Kidney epithelial cell (primary cell): Measurements from ENCODE around the gene PINLYP. TPM values are rescaled to one million over a fixed set of nuclear protein-coding genes. Genes with fewer than 3 reads are reported as not detected.
A peak's percentile ranks its signal among the peaks of the same experiment; 100 is the strongest.

ENCODE experiments used
- DNase-seq: peaks from one replicate; pipeline ENCODE4 v3.0.0-alpha.2; 2010; ENCODE audit warnings: low read depth
- H3K27me3 ChIP-seq: 2 replicates; pipeline ENCODE4 v1.6.0; 2011; ENCODE audit warnings: low read length; ENCODE audit not compliant: control insufficient read depth, insufficient read depth
- H3K36me3 ChIP-seq: 2 replicates; pipeline ENCODE4 v1.5.1; 2011; ENCODE audit warnings: low read length; ENCODE audit not compliant: control insufficient read depth, insufficient read depth
- H3K4me3 ChIP-seq: 2 replicates; pipeline ENCODE4 v1.5.1; 2011; ENCODE audit warnings: low read depth, mild to moderate bottlenecking, control low read depth, low read length
- total RNA-seq: library from RNA; depleted of rRNA; stranded (reverse); fragments of >200 nt; gene quantifications from 2 replicates; pipeline ENCODE4 v1.2.3, GENCODE V29; 2015
- TF ChIP-seq, protein P1 (sequence below): IDR thresholded peaks from 2 replicates; pipeline ENCODE4 v1.5.1; 2011; ENCODE audit warnings: mild to moderate bottlenecking, moderate library complexity, low read length, control low read depth, inconsistent platforms; ENCODE audit not compliant: insufficient read depth, poor library complexity, severe bottlenecking

The PINLYP gene
- total RNA-seq, 1 donor from 2014 or later: 3.1 TPM

DNA sequence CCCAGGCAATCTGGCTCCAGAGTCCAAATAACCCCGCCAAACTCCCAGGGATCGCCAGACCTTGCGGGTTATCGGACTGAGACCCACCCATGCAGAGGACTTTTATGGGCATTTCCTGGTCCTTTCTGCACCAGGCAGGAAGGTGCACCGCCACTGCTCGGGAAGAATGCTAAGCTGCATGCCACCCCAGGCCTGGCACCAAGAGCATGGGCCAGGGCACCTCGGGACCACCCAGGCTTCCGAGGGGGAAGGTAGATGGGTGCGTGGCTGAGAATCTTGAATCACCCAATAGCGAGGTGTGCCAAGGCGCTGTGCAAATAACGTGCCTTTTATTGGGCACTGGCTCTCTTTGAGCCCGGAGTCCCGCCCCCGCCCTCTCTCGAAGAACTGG is 43.0 kb upstream of the PINLYP start:
- TF ChIP-seq, protein P1, sequence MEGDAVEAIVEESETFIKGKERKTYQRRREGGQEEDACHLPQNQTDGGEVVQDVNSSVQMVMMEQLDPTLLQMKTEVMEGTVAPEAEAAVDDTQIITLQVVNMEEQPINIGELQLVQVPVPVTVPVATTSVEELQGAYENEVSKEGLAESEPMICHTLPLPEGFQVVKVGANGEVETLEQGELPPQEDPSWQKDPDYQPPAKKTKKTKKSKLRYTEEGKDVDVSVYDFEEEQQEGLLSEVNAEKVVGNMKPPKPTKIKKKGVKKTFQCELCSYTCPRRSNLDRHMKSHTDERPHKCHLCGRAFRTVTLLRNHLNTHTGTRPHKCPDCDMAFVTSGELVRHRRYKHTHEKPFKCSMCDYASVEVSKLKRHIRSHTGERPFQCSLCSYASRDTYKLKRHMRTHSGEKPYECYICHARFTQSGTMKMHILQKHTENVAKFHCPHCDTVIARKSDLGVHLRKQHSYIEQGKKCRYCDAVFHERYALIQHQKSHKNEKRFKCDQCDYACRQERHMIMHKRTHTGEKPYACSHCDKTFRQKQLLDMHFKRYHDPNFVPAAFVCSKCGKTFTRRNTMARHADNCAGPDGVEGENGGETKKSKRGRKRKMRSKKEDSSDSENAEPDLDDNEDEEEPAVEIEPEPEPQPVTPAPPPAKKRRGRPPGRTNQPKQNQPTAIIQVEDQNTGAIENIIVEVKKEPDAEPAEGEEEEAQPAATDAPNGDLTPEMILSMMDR: no peak
- no peak for DNase-seq
- Histone ChIP-seq H3K27me3 (no peaks in the 10 kb centered on the region), H3K4me3 (peak overlapping the region; percentile 54), H3K36me3 (no peaks in the 10 kb centered on the region)

GRCh38 chr19:43532962-43533545 is 42.5 kb upstream of the PINLYP start, which contains the start of gene ZNF575:
Gene ZNF575 (plus strand): TSS chr19:43533188. CDS start chr19:43534423, 1,235 bp downstream.
- H3K4me3 ChIP-seq: peak within 1 kb of the TSS; percentile 54
- TF ChIP-seq, protein P1: no peak
- no peaks in the 10 kb centered on the region for H3K27me3 ChIP-seq
- H3K36me3 ChIP-seq: no peaks in the 10 kb centered on the region
- DNase-seq: peak; percentile 74

DNA sequence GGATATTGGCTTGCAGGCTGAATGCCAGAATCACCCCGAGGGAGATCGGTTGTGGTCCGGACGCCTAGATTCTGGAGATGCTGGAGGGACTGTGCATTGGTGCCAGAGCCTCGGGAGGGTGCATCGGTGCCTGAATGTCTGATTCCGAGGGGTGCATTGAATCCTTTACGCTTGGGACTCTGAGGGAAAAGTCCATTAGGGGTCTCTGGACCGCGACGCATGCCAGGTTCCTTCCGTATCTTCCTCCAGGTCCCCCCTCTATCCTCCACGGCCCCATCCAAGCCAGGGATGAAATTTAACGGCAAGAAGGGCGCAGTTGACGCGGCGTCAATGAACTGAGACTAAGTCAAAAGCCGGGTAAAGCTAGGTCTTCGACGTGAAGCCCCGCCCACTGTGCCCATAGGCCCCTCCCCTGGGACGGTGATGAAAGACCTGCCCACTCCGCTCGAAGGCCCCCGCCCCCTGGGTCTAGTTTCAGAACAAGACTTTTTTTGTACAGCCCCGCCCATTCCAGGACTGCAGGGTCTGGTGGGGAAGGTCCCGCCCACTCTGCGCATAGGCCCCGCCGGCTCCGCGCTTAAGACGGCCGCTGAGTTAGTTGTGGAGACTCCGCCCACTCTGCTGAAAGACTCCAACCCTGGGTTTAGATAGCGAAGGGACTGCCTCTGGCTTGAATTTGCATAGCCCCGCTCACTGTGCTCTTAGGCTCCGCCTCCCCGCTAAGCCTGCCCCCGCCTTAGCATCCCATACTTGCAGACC is 41.9 kb upstream of the PINLYP start:
- DNase-seq: peak; percentile 100
- H3K36me3 ChIP-seq: no peaks in the 10 kb centered on the region
- H3K27me3 ChIP-seq: no peaks in the 10 kb centered on the region
- TF ChIP-seq, protein P1: no peak
- peak overlapping the region; percentile 54 for H3K4me3 ChIP-seq

DNA sequence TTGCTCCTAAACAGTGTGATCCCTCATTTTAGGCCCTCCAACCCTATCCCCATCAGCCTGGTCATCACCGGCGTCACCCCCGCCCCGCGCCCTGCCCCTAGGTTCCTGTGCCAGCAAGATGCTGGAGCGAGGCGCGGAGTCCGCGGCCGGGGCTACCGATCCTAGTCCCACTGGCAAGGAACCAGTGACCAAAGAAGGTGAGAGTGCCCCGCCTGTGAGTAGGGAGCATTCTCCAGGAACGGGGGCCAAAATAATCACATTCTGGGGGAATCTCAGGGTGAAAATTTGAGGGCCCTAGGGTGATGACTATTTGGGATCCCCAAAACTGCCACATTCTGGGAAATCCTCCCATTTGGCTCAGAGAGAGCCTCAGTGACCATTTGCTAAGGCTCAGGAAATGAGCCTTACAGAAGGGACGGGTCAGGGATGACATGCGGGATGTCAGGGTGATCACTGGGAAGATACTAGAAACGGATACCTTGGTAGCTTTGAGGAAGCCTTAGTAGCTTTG is 41.2 kb upstream of the PINLYP start:
- Histone ChIP-seq H3K36me3 (no peaks in the 10 kb centered on the region), H3K27me3 (no peaks in the 10 kb centered on the region), H3K4me3 (peak overlapping the region; percentile 26)
- TF ChIP-seq, protein P1: no peak
- DNase-seq: no peak

GRCh38 chr19:43534816-43535761 is 40.5 kb upstream of the PINLYP start:
- peaks cover under 1% of the 10 kb centered on the region for H3K36me3 ChIP-seq
- no peak for DNase-seq
- no peak overlapping the region for H3K4me3 ChIP-seq
- TF ChIP-seq, protein P1: peak; percentile 77
- no peaks in the 10 kb centered on the region for H3K27me3 ChIP-seq
